Neural cell (in vitro differentiated cells): ENCODE data around the gene DNAAF1. TPM values are rescaled to one million over a fixed set of nuclear protein-coding genes. Genes with fewer than 3 reads are reported as not detected.

Experiments used
- H2AFZ ChIP-seq: fragments of 200-600, 300-800 bp; sonication (generic), shearing (Covaris generic); 2 replicates; pipeline ENCODE4 v1.6.0; 2014; ENCODE audit warnings: low read depth, mild to moderate bottlenecking, antibody characterized with exemption, low read length, moderate library complexity
- H3F3A ChIP-seq: fragments of 200-600 bp; shearing (Covaris generic); 2 replicates; pipeline ENCODE4 v1.6.1; 2016; ENCODE audit warnings: mild to moderate bottlenecking, moderate library complexity, mixed read lengths, antibody characterized with exemption, low read length; ENCODE audit not compliant: insufficient read depth, poor library complexity, severe bottlenecking
- H3K27ac ChIP-seq: fragments of 200-600, 300-800 bp; sonication (generic), shearing (Covaris generic); 2 replicates; pipeline ENCODE4 v1.5.1; 2014; ENCODE audit warnings: mild to moderate bottlenecking, low read length, moderate library complexity
- H3K27me3 ChIP-seq: fragments of 300-800, 200-600 bp; sonication (generic), shearing (Covaris generic); 2 replicates; pipeline ENCODE4 v1.6.0; 2014; ENCODE audit warnings: mild to moderate bottlenecking, low read depth, low read length, moderate library complexity; ENCODE audit not compliant: insufficient read depth
- H3K36me3 ChIP-seq: fragments of 300-800, 200-600 bp; sonication (generic), shearing (Covaris generic); 2 replicates; pipeline ENCODE4 v1.5.1; 2014; ENCODE audit warnings: mild to moderate bottlenecking, antibody characterized with exemption, low read length, moderate library complexity; ENCODE audit not compliant: insufficient read depth
- H3K4me2 ChIP-seq: fragments of 300-800, 200-600 bp; sonication (generic), shearing (Covaris generic); 2 replicates; pipeline ENCODE4 v1.6.0; 2014; ENCODE audit warnings: mild to moderate bottlenecking, low read length
- H3K4me3 ChIP-seq: fragments of 300-800, 200-600 bp; sonication (generic), shearing (Covaris generic); 2 replicates; pipeline ENCODE4 v1.5.1; 2014; ENCODE audit warnings: mild to moderate bottlenecking, low read length, moderate library complexity
- H3K79me2 ChIP-seq: fragments of 200-600 bp; shearing (Covaris generic); replicated peaks from 2 replicates; pipeline ENCODE4 v1.6.0; 2014; ENCODE audit warnings: mild to moderate bottlenecking, low read length, moderate library complexity; ENCODE audit not compliant: insufficient read depth
- H3K9ac ChIP-seq: fragments of 300-800, 200-600 bp; sonication (generic), shearing (Covaris generic); 2 replicates; pipeline ENCODE4 v1.6.1; 2016; ENCODE audit warnings: mild to moderate bottlenecking, low read length, mixed read lengths
- H3K9me2 ChIP-seq: fragments of 200-600 bp; shearing (Covaris generic); 2 replicates; pipeline ENCODE4 v1.6.1; 2016; ENCODE audit warnings: mild to moderate bottlenecking, low read length, mixed read lengths; ENCODE audit not compliant: insufficient read depth
- H3K9me3 ChIP-seq: fragments of 200-600, 300-800 bp; sonication (generic), shearing (Covaris generic); 2 replicates; pipeline ENCODE4 v1.6.1; 2016; ENCODE audit warnings: mild to moderate bottlenecking, mixed run types, low read length, moderate library complexity, mixed read lengths
- H4K20me1 ChIP-seq: fragments of 200-600 bp; shearing (Covaris generic); 2 replicates; pipeline ENCODE4 v1.6.1; 2016; ENCODE audit warnings: mild to moderate bottlenecking, mixed run types; ENCODE audit not compliant: insufficient read depth
- EP300 ChIP-seq: fragments of 450-650 bp; conservative IDR thresholded peaks from 2 replicates; pipeline ENCODE4 v1.6.1; 2014; ENCODE audit warnings: antibody characterized with exemption, mild to moderate bottlenecking, moderate library complexity; ENCODE audit not compliant: poor library complexity, severe bottlenecking
- EZH2 ChIP-seq: fragments of 200-600, 300-800 bp; shearing (Covaris generic), sonication (generic); IDR thresholded peaks from 2 replicates; pipeline ENCODE4 v1.6.1; 2014; ENCODE audit warnings: antibody characterized with exemption, low read length, borderline replicate concordance, mild to moderate bottlenecking; ENCODE audit not compliant: insufficient read depth, poor library complexity, severe bottlenecking
- MXI1 ChIP-seq: fragments of 450-650 bp; conservative IDR thresholded peaks from 2 replicates; pipeline ENCODE4 v1.6.1; 2014; ENCODE audit warnings: antibody characterized with exemption, mild to moderate bottlenecking; ENCODE audit not compliant: poor library complexity, severe bottlenecking
- POLR2AphosphoS5 ChIP-seq: IDR thresholded peaks from 2 replicates; pipeline ENCODE4 v1.6.1; 2012
- RAD21 ChIP-seq: fragments of 450-650 bp; conservative IDR thresholded peaks from 2 replicates; pipeline ENCODE4 v1.6.1; 2014; ENCODE audit warnings: antibody characterized with exemption, mild to moderate bottlenecking, moderate library complexity
- SMC3 ChIP-seq: fragments of 450-650 bp; conservative IDR thresholded peaks from 2 replicates; pipeline ENCODE4 v1.6.1; 2014; ENCODE audit warnings: antibody characterized with exemption, mild to moderate bottlenecking, moderate library complexity; ENCODE audit not compliant: poor library complexity
- TAF1 ChIP-seq: IDR thresholded peaks from 2 replicates; pipeline ENCODE4 v1.6.1; 2012; ENCODE audit warnings: low read depth
- polyA plus RNA-seq: library from polyadenylated mRNA; depleted of rRNA; stranded (reverse); fragments of >200 nt; gene quantifications from 2 replicates; pipeline ENCODE4 v1.2.3, GENCODE V29; 2014
- TF ChIP-seq, protein P1 (sequence below): IDR thresholded peaks from 2 replicates; pipeline ENCODE4 v1.6.1; 2012; ENCODE audit warnings: borderline replicate concordance
- TF ChIP-seq, protein P2 (sequence below): fragments of 450-650 bp; IDR thresholded peaks from 2 replicates; pipeline ENCODE4 v1.5.1; 2014; ENCODE audit warnings: antibody characterized with exemption, mild to moderate bottlenecking, moderate library complexity; ENCODE audit not compliant: poor library complexity, severe bottlenecking

DNAAF1 gene
- polyA plus RNA-seq, 1 donor from 2014 or later = 0.71 TPM

DNA sequence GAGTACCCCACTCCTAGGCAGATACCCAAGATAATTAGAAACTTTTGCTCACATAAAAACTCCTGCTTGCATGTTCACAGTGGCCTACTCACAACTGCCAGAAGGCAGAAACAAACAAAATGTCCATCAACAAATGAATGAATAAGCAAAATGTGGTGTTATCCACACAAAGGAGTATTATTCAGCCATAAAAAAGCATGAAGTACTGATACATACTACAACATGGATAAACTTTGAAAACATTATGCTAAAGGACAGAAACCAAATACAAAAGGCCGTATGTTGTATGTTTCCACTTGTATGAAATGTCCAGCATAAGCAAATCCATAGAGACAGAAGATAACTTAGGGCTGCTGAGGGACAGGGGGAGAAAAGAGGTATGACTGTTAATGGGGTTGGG, 2.0 kb upstream of the DNAAF1 start:
- Histone ChIP-seq H2AFZ (no peak overlapping the region), H3K27ac (no peak overlapping the region), H4K20me1 (no peaks in the 10 kb centered on the region), H3K9me2 (no peaks in the 10 kb centered on the region), H3K79me2 (peaks cover 50% of the 10 kb centered on the region), H3K4me2 (peak overlapping the region; percentile 88), H3K4me3 (peak overlapping the region; percentile 97), H3F3A (no peaks in the 10 kb centered on the region), H3K36me3 (peaks cover 5% of the 10 kb centered on the region), H3K27me3 (no peaks in the 10 kb centered on the region), H3K9ac (peak overlapping the region; percentile 95), H3K9me3 (no peaks in the 10 kb centered on the region)
- no peak for TF ChIP-seq EP300

DNA sequence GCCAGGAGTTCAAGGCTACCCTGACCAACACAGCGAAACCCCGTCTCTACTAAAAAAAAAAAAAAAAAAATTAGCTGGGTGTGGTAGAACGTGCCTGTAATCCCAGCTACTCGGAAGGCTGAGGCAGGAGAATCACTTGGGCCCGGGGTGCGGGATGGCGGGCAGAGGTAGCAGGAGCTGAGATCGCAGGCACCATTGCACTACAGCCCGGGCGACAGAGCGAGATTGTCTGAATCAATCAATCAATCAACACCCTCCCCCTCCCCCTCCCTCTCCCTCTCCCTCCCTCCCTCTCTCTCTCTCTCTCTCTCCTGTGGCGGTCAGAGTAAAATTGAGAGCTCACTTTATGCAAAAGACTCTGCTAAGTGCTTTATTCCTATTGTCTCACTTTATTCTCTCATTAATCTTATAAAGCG, 1.3 kb upstream of the DNAAF1 start:
- Histone ChIP-seq H3K36me3 (peaks cover 5% of the 10 kb centered on the region), H3K27me3 (no peaks in the 10 kb centered on the region), H2AFZ (peak overlapping the region; percentile 60), H3K4me2 (peak overlapping the region; percentile 88), H3K9me3 (no peaks in the 10 kb centered on the region), H4K20me1 (no peaks in the 10 kb centered on the region), H3K9me2 (no peaks in the 10 kb centered on the region), H3K9ac (peak overlapping the region; percentile 95), H3F3A (no peaks in the 10 kb centered on the region), H3K79me2 (peaks cover 43% of the 10 kb centered on the region), H3K27ac (peak overlapping the region; percentile 94), H3K4me3 (peak overlapping the region; percentile 97)
- TF ChIP-seq TAF1 (no peak), POLR2AphosphoS5 (no peak), EZH2 (no peak), RAD21 (no peak), MXI1 (no peak), EP300 (no peak)
- TF ChIP-seq, protein P1, sequence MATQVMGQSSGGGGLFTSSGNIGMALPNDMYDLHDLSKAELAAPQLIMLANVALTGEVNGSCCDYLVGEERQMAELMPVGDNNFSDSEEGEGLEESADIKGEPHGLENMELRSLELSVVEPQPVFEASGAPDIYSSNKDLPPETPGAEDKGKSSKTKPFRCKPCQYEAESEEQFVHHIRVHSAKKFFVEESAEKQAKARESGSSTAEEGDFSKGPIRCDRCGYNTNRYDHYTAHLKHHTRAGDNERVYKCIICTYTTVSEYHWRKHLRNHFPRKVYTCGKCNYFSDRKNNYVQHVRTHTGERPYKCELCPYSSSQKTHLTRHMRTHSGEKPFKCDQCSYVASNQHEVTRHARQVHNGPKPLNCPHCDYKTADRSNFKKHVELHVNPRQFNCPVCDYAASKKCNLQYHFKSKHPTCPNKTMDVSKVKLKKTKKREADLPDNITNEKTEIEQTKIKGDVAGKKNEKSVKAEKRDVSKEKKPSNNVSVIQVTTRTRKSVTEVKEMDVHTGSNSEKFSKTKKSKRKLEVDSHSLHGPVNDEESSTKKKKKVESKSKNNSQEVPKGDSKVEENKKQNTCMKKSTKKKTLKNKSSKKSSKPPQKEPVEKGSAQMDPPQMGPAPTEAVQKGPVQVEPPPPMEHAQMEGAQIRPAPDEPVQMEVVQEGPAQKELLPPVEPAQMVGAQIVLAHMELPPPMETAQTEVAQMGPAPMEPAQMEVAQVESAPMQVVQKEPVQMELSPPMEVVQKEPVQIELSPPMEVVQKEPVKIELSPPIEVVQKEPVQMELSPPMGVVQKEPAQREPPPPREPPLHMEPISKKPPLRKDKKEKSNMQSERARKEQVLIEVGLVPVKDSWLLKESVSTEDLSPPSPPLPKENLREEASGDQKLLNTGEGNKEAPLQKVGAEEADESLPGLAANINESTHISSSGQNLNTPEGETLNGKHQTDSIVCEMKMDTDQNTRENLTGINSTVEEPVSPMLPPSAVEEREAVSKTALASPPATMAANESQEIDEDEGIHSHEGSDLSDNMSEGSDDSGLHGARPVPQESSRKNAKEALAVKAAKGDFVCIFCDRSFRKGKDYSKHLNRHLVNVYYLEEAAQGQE = no peak

DNA sequence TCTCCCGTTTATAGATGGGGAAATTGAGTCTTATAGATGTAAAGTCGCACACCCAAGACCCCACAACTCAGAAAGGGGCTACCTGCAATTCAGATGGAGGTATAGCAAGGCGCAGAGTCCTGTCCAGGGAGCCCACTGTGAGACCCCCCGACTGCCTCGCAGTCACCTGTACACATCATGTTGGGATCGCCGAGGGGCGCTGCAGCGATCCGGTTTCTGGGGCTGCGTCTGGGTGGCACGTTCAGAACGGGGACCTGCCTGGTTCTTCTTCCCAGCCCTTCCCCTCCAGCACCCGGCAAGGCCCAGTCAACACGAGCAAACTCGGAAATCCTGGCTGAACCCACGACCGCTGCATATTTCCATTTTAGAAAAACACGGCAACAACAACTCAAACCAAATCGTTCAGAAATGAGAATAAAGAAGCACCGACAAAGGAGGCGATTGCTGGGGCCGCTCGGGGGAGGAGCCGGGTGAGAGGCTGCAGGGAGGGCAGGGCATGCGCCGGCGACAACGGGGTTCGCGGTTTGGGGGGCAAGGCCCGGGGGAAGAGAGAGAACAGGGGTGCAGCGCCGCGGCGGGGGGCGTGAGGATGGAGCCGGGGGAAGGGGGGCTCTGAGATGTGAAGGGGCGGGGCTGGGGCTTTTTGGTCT, 774 bp upstream of the DNAAF1 start:
- Histone ChIP-seq H2AFZ (peak overlapping the region; percentile 60), H3F3A (no peaks in the 10 kb centered on the region), H3K9ac (peak overlapping the region; percentile 95), H3K36me3 (peaks cover 5% of the 10 kb centered on the region), H3K4me2 (peak overlapping the region; percentile 88), H3K9me3 (no peaks in the 10 kb centered on the region), H3K27me3 (no peaks in the 10 kb centered on the region), H3K27ac (peak overlapping the region; percentile 94), H3K79me2 (peaks cover 37% of the 10 kb centered on the region), H4K20me1 (no peaks in the 10 kb centered on the region), H3K4me3 (peak overlapping the region; percentile 97), H3K9me2 (no peaks in the 10 kb centered on the region)
- TF ChIP-seq EZH2 = no peak
- TF ChIP-seq SMC3 = peak; percentile 57
- TF ChIP-seq EP300 = no peak
- TF ChIP-seq, protein P1 = peak; percentile 48
- TF ChIP-seq, protein P2, sequence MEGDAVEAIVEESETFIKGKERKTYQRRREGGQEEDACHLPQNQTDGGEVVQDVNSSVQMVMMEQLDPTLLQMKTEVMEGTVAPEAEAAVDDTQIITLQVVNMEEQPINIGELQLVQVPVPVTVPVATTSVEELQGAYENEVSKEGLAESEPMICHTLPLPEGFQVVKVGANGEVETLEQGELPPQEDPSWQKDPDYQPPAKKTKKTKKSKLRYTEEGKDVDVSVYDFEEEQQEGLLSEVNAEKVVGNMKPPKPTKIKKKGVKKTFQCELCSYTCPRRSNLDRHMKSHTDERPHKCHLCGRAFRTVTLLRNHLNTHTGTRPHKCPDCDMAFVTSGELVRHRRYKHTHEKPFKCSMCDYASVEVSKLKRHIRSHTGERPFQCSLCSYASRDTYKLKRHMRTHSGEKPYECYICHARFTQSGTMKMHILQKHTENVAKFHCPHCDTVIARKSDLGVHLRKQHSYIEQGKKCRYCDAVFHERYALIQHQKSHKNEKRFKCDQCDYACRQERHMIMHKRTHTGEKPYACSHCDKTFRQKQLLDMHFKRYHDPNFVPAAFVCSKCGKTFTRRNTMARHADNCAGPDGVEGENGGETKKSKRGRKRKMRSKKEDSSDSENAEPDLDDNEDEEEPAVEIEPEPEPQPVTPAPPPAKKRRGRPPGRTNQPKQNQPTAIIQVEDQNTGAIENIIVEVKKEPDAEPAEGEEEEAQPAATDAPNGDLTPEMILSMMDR = peak; percentile 68
- peak; percentile 50 for TF ChIP-seq MXI1
- peak; percentile 42 for TF ChIP-seq RAD21
- peak; percentile 55 for TF ChIP-seq POLR2AphosphoS5
- peak; percentile 49 for TF ChIP-seq TAF1
